TTC549 (cell line): Measurements from ENCODE around the gene MROH2A.

Experiments
- FAIRE-seq: peaks from 2 replicates; lab custom pipeline; 2012; peaks lifted over from hg19 to GRCh38; lab: Jason Lieb, UNC

The MROH2A gene

GRCh38 chr2:233799716-233800115 is 21.6 kb downstream of the MROH2A start:
- FAIRE-seq: no peak

GRCh38 chr2:233800208-233800607 is 22.1 kb downstream of the MROH2A start:
- no peak for FAIRE-seq

GRCh38 chr2:233801357-233802131 is 23.4 kb downstream of the MROH2A start:
- no peak for FAIRE-seq

- no peak for FAIRE-seq
These were observed 24.1 kb downstream of the MROH2A start for GRCh38 chr2:233802132-233802815.

GRCh38 chr2:233803292-233803911 is 25.3 kb downstream of the MROH2A start:
- no peak for FAIRE-seq

DNA sequence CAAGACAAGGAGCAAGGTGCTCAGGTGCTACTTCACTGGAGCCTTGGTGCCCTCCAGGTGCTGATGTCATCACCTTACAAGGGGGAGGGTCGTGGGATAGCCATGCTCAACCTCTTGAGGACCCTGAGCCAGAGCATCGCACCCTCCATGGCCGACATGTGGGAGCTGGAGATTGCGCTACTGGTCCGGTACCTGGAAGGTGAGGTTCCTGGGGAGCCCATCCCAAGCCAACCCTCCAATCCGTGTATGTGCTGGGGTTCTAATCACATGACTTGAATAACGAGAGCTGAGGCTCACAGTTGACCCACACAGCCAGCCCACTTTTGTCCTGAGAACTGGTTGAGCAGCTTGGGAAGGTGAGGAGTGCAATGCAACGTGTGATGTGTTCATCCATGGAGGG is 25.9 kb downstream of the MROH2A start:
- FAIRE-seq: no peak

GRCh38 chr2:233807215-233807865 is 29.2 kb downstream of the MROH2A start:
- FAIRE-seq: no peak

DNA sequence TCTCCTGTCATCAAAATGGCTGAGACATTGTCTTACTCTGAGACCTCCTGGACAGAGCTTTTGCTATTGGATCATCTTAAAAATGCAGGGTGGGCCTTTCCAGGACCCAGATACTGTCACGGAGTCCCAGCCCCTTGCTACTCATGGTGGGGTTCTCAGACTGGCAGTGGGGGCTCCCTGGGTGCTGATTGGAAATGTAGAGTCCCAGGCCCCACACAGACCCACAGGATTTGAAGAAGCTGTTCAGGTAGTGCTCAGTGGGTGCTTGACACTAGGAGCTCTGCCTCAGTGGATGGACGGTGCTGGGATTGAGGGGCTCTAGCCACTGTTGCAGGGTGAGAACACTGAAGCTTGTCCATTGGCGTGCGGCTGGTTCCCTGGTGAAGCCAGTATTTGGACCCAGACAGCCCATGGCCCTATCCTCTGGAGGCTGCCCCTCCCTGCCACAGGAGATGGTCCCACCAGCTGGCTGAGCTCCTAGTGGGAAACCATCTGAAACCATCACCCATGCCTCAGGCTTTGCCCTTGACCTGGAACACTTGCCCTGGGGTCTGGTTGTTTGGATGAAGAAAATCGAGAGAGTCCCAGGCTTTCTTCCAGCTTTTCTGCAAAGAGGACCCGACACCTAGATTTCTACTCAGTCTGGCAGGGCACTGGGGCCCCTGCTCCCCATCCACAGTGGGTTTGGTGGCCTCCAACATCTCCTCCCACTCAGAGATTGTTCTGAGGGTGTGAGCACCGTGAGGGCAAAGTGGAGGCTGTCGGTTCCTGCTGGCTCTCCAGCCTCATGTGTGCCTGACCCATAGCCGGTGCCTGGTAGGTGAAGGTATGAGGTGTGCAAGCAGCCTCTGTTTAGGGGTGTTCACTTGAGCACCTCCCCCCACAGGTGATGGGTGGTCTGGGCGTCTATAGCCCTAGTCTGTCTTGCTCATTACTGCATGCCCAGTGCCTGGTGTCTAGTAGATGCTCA is 30.1 kb downstream of the MROH2A start:
- FAIRE-seq: no peak

DNA sequence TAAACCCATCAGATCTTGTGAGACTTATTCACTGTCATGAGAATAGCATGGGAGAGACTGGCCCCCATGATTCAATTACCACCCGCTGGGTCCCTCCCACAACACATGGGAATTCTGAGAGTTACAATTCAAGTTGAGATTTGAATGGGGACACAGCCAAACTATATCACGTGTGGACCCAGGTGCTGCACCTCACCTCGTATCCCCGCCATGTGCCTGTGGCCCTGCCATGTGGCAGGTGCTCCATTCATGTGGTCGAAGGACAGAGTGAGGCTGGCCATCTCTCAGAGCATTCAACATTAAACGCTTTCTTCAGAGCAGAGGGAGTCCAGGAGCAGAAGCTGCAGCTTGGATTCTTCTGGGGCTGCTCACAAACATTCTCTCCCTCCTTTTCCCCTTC is 32.3 kb downstream of the MROH2A start:
- no peak for FAIRE-seq

DNA sequence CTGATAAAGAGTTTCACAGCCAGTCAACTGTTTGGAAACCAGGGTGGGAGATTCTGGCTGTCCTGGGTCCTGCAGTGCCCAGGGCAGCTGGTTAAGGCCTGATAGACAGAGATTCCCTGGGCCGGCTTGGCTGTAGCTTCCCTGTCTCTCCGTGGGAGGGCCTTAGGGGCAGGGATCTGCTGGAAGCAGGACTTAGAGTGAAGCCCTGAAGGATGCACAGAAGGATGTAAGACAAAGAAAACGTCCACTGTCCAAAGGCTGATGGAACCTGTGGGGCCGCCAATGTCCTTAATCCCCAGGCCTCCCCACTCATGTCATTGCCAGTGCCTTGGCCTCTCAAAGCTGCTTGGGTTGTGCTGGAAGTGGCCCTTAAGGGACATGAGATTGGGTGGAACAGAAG is 33.0 kb downstream of the MROH2A start:
- FAIRE-seq: no peak

DNA sequence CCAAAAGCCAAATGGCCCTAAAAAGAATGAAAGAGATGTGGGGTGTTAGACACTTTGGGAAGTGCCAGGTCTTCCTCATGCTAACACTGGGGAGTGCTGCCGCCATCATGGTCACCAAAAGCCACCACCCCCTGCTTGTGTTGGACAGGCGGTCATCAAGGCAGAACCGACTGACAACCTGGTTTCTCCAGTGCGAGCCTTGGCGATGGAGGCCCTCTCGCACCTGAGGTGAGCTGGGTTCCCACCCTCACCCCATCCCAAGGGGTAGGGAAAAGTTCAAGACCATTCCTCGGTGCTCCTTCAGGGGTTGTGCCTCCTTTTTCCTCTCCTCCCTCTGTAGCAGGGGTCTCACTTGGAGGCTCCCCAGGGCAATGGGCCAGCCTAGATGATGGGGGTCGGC is 33.6 kb downstream of the MROH2A start:
- FAIRE-seq: no peak

GRCh38 chr2:233813236-233814055 is 35.3 kb downstream of the MROH2A start:
- FAIRE-seq: no peak

DNA sequence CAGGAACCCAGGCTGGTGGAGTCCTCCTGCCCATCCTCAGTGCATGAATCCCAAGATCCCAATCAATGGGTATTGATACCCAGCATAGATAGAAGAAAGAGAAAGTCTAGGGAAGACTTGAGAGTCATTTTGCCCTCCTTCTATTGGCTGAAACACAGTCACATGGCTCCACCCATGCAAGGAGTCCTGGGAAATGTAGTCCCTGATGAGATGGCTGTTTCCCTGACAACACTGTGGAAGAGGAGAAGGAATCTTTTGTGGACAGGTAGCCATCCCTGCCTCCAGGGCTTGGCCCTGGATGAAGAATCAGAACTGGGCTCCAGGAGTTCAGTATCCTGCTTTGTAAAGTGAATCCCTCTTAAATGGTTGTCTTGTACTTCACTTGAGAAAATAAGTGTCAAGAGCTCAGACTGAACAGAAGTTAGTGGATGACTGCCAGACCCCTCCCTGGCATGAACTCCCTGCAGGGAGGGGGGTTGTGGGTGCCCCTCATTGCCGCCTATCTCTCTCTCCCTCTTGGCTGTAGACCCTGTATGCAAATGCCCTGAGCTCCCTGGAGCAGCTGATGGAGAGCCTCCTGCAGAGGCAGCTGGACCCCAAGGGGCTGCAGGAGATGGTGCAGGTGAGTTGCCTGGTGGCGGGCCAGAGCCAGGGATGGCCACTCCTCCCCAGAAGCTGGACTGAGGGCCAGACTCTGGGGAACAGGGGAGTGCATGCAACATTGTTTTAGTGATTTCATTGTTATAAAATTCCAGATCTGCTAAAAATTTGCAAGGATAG is 36.1 kb downstream of the MROH2A start:
- FAIRE-seq: no peak

DNA sequence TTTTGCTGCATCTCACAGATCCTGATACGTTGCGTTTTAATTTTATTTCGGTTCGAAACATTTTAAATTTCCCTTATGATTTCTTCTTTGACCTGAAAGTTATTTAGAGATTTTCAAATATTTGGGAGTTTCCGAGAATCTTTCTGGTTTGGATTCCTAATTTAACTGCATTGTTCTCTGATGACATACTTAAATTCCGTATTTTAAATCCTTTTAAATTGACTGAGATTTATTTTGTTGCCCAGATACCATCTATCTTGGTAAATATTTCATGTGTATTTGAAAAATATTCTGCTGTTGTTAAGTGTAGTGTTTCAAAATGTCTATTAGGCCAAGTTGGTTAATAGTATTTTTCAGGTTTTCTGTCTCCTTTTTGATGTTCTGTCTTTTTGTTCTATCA is 37.7 kb downstream of the MROH2A start:
- no peak for FAIRE-seq

DNA sequence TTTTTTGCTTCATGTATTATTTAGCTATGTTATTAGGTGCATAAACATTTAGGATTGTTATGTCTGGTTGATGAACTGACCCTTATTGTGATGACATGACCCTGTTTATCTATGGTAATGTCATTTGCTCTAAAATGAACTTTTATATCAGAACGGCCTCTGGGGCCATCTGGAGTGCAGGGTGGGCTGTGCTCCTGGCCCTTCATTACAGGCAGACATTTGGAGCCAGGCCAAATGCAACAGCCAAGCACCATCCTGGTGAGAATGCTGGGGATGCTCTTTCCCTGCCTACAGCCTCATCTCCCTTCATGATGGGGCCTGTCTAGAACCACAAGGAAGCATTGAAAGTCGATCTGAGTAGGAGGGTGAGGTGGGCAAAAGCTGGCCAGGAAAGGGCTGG is 38.2 kb downstream of the MROH2A start:
- FAIRE-seq: no peak

GRCh38 chr2:233816771-233817170 is 38.6 kb downstream of the MROH2A start:
- FAIRE-seq: no peak

DNA sequence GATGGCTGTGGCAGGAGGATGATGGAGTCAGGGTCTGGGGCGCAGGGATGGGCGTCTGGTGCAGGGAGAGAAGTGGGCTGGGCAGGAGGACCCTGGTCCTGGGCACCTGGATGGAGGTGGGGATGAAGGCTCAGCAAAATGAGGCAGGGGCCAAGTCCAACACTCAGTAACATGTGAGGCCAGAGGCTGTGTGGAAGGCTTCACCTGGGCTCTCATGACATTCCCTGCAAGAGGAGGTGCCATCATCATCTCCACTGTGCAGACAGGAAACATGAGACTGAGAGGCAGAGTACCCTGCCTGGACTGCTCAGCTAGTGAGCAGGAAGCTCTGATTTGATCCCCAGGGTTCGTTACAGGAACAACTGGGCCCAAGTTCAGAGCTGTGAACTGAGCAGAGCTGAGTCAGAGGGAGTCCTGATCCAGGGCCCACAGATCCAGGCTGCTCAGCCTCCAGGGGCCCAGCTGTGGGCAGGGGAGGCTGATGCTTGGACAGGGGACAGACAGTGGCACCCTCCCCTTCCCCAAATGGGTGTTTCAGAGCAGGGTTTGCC is 39.3 kb downstream of the MROH2A start:
- no peak for FAIRE-seq

DNA sequence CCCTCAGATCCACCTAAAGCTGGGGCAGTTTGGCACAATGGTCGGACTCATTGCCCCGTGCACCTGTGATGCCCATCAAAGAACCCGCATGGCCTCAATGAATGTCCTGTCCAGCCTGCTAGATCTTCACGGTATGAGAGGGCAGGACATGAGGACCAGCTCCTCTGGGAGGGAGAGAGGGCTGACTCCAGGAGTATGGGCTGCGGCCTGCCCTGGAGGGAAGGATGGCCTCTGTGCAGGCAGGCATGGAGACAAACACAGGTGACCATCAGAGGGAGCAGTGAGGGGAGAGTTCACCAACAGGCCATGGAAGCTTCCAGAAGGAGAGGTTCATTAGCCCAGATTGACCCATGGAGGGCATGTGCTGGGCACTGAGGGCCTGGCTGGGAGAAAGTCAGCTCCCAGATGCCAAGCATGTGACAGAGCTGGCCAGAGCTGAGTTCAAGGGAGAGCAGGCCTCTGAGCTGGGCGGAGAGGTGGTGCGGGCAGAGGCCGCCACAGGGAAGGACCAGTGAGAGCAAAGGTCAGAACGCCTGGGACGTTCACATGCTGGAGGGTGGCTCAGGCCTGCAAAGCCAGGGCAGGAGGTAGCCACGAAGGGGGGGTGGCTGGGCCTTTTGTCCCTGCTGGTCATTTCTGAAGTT is 40.0 kb downstream of the MROH2A start:
- no peak for FAIRE-seq
